Measurements from ENCODE around the gene PWWP2B.

Gene PWWP2B

GRCh38 chr10:132461683-132462231 lies 64.8 kb downstream of the PWWP2B start:
- Histone ChIP-seq H3K27me3 (ENCODE audit: control insufficient read depth, low read length) (no peaks in the 10 kb centered on the region), H3F3A (ENCODE audit: control insufficient read depth, insufficient read depth) (no peaks in the 10 kb centered on the region), H3K4me1 (ENCODE audit: control insufficient read depth, low read length) (no peaks in the 10 kb centered on the region), H4K20me1 (ENCODE audit: control insufficient read depth, insufficient read depth, low read depth, low read length) (no peaks in the 10 kb centered on the region), H3K9me3 (ENCODE audit: control insufficient read depth, insufficient read depth, low read length) (no peaks in the 10 kb centered on the region), H3K9me2 (replicated peaks; ENCODE audit: control insufficient read depth, low read length) (no peaks in the 10 kb centered on the region), H3K4me3 (ENCODE audit: low read length) (no peak overlapping the region), H3K36me3 (ENCODE audit: control insufficient read depth, low read length) (no peaks in the 10 kb centered on the region), H3K79me2 (ENCODE audit: control insufficient read depth, low read length) (no peaks in the 10 kb centered on the region), H3K4me2 (ENCODE audit: low read length) (no peak overlapping the region), H3K27ac (ENCODE audit: low read depth, low read length) (no peak overlapping the region)
- TF ChIP-seq EZH2phosphoT487 (IDR thresholded peaks at IDR 0.05; ENCODE audit: borderline replicate concordance, low read length) (no peak), CTCF (IDR thresholded peaks at IDR 0.05; ENCODE audit: low read depth, low read length, poor library complexity, severe bottlenecking) (no peak)

- H3K79me2 ChIP-seq (ENCODE audit: control insufficient read depth, low read length), result no peaks in the 10 kb centered on the region
- H3K27ac ChIP-seq (ENCODE audit: low read depth, low read length), result no peak overlapping the region
- no peaks in the 10 kb centered on the region for H4K20me1 ChIP-seq (ENCODE audit: control insufficient read depth, insufficient read depth, low read depth, low read length)
- no peaks in the 10 kb centered on the region for H3K9me2 ChIP-seq (replicated peaks; ENCODE audit: control insufficient read depth, low read length)
- H3K4me3 ChIP-seq (ENCODE audit: low read length), result no peak overlapping the region
- H3K9me3 ChIP-seq (ENCODE audit: control insufficient read depth, insufficient read depth, low read length), result no peaks in the 10 kb centered on the region
- no peaks in the 10 kb centered on the region for H3K36me3 ChIP-seq (ENCODE audit: control insufficient read depth, low read length)
- no peaks in the 10 kb centered on the region for H3K4me1 ChIP-seq (ENCODE audit: control insufficient read depth, low read length)
- no peaks in the 10 kb centered on the region for H3F3A ChIP-seq (ENCODE audit: control insufficient read depth, insufficient read depth)
- no peak for TF ChIP-seq CTCF (IDR thresholded peaks at IDR 0.05; ENCODE audit: low read depth, low read length, poor library complexity, severe bottlenecking)
- no peak for TF ChIP-seq EZH2phosphoT487 (IDR thresholded peaks at IDR 0.05; ENCODE audit: borderline replicate concordance, low read length)
- H3K4me2 ChIP-seq (ENCODE audit: low read length), result no peak overlapping the region
- no peaks in the 10 kb centered on the region for H3K27me3 ChIP-seq (ENCODE audit: control insufficient read depth, low read length)
Observed at GRCh38 chr10:132462463-132463332, 65.7 kb downstream of the PWWP2B start.

DNA sequence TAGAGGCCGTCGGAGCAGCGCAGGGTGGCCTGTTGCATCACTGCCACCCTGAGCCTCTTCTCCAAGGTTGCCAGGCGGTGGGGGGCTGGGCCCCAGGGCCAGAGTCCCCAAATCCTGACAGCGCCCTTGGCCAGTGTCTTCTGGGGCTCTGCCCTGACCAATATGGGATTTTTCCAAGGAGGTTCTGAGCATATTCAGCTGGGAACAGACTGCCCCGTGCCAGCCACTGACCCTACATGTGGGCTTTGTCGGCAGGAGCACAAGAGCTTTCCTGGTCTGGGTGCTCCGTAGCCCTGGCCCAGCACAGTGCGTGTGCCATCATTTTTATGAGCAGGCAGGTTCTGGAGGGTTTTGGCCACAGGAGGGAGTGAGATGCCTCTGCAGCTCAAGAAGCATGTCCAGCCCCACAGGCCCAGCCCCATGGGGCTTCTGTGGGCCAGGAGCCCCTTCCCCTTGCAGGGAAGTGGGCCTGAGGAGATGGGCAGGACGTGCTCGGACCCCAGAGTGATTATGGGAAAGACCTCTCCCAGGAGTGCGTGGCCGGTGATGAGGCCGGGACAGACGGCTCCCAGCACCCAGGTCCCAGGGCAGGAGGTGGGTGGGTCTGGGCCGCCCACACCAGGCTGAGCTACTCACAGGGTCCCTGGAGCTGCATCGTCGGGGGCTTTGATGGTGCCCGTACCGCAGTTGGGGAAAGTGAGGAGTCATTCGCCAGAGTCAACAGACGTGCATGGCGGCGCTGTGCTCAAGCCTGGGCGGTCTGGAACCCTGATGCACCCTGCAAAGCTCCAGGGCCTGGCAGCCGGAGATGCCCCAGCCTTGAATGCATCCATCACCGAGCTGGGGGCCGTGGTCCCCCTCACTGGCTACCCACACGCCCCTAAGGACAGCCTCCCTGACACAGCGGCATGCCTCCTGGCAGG lies 66.6 kb downstream of the PWWP2B start:
- Histone ChIP-seq H3F3A (ENCODE audit: control insufficient read depth, insufficient read depth) (no peaks in the 10 kb centered on the region), H3K36me3 (ENCODE audit: control insufficient read depth, low read length) (no peaks in the 10 kb centered on the region), H3K9me3 (ENCODE audit: control insufficient read depth, insufficient read depth, low read length) (no peaks in the 10 kb centered on the region), H3K4me1 (ENCODE audit: control insufficient read depth, low read length) (no peaks in the 10 kb centered on the region), H4K20me1 (ENCODE audit: control insufficient read depth, insufficient read depth, low read depth, low read length) (no peaks in the 10 kb centered on the region), H3K27ac (ENCODE audit: low read depth, low read length) (no peak overlapping the region), H3K4me3 (ENCODE audit: low read length) (no peak overlapping the region), H3K9me2 (replicated peaks; ENCODE audit: control insufficient read depth, low read length) (no peaks in the 10 kb centered on the region), H3K79me2 (ENCODE audit: control insufficient read depth, low read length) (no peaks in the 10 kb centered on the region), H3K4me2 (ENCODE audit: low read length) (no peak overlapping the region), H3K27me3 (ENCODE audit: control insufficient read depth, low read length) (no peaks in the 10 kb centered on the region)
- no peak for TF ChIP-seq EZH2phosphoT487 (IDR thresholded peaks at IDR 0.05; ENCODE audit: borderline replicate concordance, low read length)
- no peak for TF ChIP-seq CTCF (IDR thresholded peaks at IDR 0.05; ENCODE audit: low read depth, low read length, poor library complexity, severe bottlenecking)
